ENCODE data around the gene DISC1. TPM values are rescaled to one million over a fixed set of nuclear protein-coding genes. Genes with fewer than 3 reads are reported as not detected.

DISC1 gene
- total and polyA plus RNA-seq, 2 donors (not counting 1 experiment from before 2014, with no cell fraction given) = 2.7 to 4.3 TPM

- CTCF ChIA-PET = interaction anchor here (0.9 to 4.8 kb wide), 11 partner anchors 9 to 289 kb away, joined by 3 to 18 read pairs (median 7); partner anchors contain the start of genes EXOC8 and SPRTN
Measured at GRCh38 chr1:231604276-231604621, 22.3 kb upstream of the DISC1 start.

More at GRCh38 chr1:231604276-231604621, 22.3 kb upstream of the DISC1 start:
- peak overlapping the region in 1 of 5 experiments; percentile 94 for H3K4me3 ChIP-seq (ENCODE audit: control extremely low read depth in 1 of 5, extremely low read depth in 1 of 5, insufficient read depth in 1 of 5, low read depth in 2 of 5, low read length in 4 of 5)
- Mint-ChIP-seq H3K27ac (no peak overlapping the region), H3K9me3 (ENCODE audit: insufficient read depth) (no peaks in the 10 kb centered on the region), H3K27me3 (peaks cover 8% of the 10 kb centered on the region), H3K4me3 (no peak overlapping the region), H3K4me1 (peaks cover 16% of the 10 kb centered on the region)
- peaks cover 6 to 10% of the 10 kb centered on the region in 2 donors for H3K4me1 ChIP-seq (ENCODE audit: control insufficient read depth in 2 of 2, insufficient read depth in 2 of 2, low read length in 2 of 2)
- H3K4me2 ChIP-seq (replicated peaks; ENCODE audit: low read depth, low read length, poor library complexity, severe bottlenecking) = peak overlapping the region; percentile 78
- H2AFZ ChIP-seq (ENCODE audit: insufficient read depth, low read depth, low read length, poor library complexity, severe bottlenecking) = no peak overlapping the region
- no peaks in the 10 kb centered on the region for H4K20me1 ChIP-seq (ENCODE audit: control insufficient read depth, insufficient read depth, low read length, poor library complexity, severe bottlenecking)
- DNase-seq = no peak
- no peaks in the 10 kb centered on the region for H3K36me3 ChIP-seq (replicated peaks in 1 of 2; ENCODE audit: control extremely low read depth in 1 of 2, control insufficient read depth in 1 of 2, extremely low read depth in 1 of 2, insufficient read depth in 2 of 2, low read length in 1 of 2)
- intact Hi-C loops (cut with micrococcal nuclease) = loop anchor here (1.0 to 2.0 kb wide), 4 partner anchors 182 to 687 kb away; partner anchors contain the start of gene EGLN1
- no peak for ATAC-seq (ENCODE audit: low read depth)
- H3K9me3 ChIP-seq (ENCODE audit: control extremely low read depth in 1 of 3, control insufficient read depth in 2 of 3, insufficient read depth in 1 of 3, low read length in 2 of 3) = peaks cover 0 to 4% (median 0%) of the 10 kb centered on the region in 3 donors
- H3K9ac ChIP-seq (ENCODE audit: low read length) = no peak overlapping the region
- no peaks in the 10 kb centered on the region for H3K79me2 ChIP-seq (ENCODE audit: control insufficient read depth, insufficient read depth, low read length)
- POLR2A ChIA-PET = no interaction called here
- no peak for TF ChIP-seq EZH2 (IDR thresholded peaks at IDR 0.05; ENCODE audit: borderline replicate concordance, insufficient read depth, low read depth, low read length, poor library complexity, severe bottlenecking)
- TF ChIP-seq CTCF (IDR thresholded peaks at IDR 0.05) = peak; percentile 10
- no peak overlapping the region for H3K27ac ChIP-seq (ENCODE audit: low read length in 2 of 2)
- WGBS (ENCODE audit: insufficient coverage) = no CpG with 5 or more reads among the region's 2 CpGs
- H3K27me3 ChIP-seq (replicated peaks in 1 of 4; ENCODE audit: control extremely low read depth in 1 of 4, control insufficient read depth in 3 of 4, insufficient read depth in 4 of 4, low read length in 3 of 4) = peaks cover 0 to 3% (median 0%) of the 10 kb centered on the region in 4 experiments
